CD8-positive, alpha-beta memory T cell (primary cell): ENCODE measurements around the gene RRAS2. TPM values are rescaled to one million over a fixed set of nuclear protein-coding genes. Genes with fewer than 3 reads are reported as not detected.

ENCODE experiments used
- CTCF ChIA-PET: fragments of 350-600 bp; sonication (Branson Sonifier 250); formaldehyde crosslinking; loops from one replicate; lab custom pipeline; 2021; ENCODE audit warnings: antibody characterized with exemption; lab: Charles Lee
- POLR2A ChIA-PET: fragments of 350-600 bp; sonication (Branson Sonifier 250); formaldehyde crosslinking; loops from one replicate; lab custom pipeline; 2021; ENCODE audit warnings: antibody characterized with exemption; lab: Charles Lee
- DNase-seq, 5 donors: peaks; one replicate each; pipeline versions ENCODE4 v3.0.0 to v3.0.0-alpha.2; 2020 to 2022; ENCODE audit warnings: mixed read lengths in 1 of 5
- H3K27ac ChIP-seq: one replicate; pipeline ENCODE4 v1.7.0; 2013; ENCODE audit warnings: low read depth, mild to moderate bottlenecking, low read length, moderate library complexity
- H3K27me3 ChIP-seq: 2 replicates; pipeline ENCODE4 v1.7.0; 2013; ENCODE audit warnings: low read length, mild to moderate bottlenecking; ENCODE audit not compliant: insufficient read depth, poor library complexity, severe bottlenecking
- H3K36me3 ChIP-seq: 2 replicates; pipeline ENCODE4 v1.7.0; 2013; ENCODE audit warnings: mild to moderate bottlenecking, low read length, moderate library complexity; ENCODE audit not compliant: insufficient read depth
- H3K4me1 ChIP-seq: 2 replicates; pipeline ENCODE4 v1.7.0; 2013; ENCODE audit warnings: mild to moderate bottlenecking, low read length, moderate library complexity; ENCODE audit not compliant: insufficient read depth
- H3K4me3 ChIP-seq: 2 replicates; pipeline ENCODE4 v1.7.0; 2013; ENCODE audit warnings: mild to moderate bottlenecking, low read length
- H3K9me3 ChIP-seq: 2 replicates; pipeline ENCODE4 v1.7.0; 2013; ENCODE audit warnings: mild to moderate bottlenecking, low read length
- H3K27ac Mint-ChIP-seq, 8 donors: one replicate each; pipeline ENCODE4 v1.8.0; 2020 to 2021; ENCODE audit warnings: mixed read lengths in 8 of 8, mild to moderate bottlenecking in 6 of 8, inconsistent platforms in 3 of 8, moderate library complexity in 3 of 8
- H3K27me3 Mint-ChIP-seq, 2 donors: one replicate each; pipeline ENCODE4 v1.8.0; 2020 to 2021; ENCODE audit warnings: mixed read lengths in 2 of 2, mild to moderate bottlenecking in 1 of 2, moderate library complexity in 1 of 2
- H3K36me3 Mint-ChIP-seq, 3 donors: one replicate each; pipeline ENCODE4 v1.8.0; 2020 to 2021; ENCODE audit warnings: mixed read lengths in 3 of 3, inconsistent platforms in 1 of 3, mild to moderate bottlenecking in 1 of 3
- H3K4me1 Mint-ChIP-seq, 3 donors: one replicate each; pipeline ENCODE4 v1.8.0; 2020 to 2021; ENCODE audit warnings: mixed read lengths in 3 of 3, inconsistent platforms in 1 of 3, mild to moderate bottlenecking in 1 of 3
- H3K4me3 Mint-ChIP-seq, 7 donors: one replicate each; pipeline ENCODE4 v1.8.0; 2020 to 2021; ENCODE audit warnings: mixed read lengths in 7 of 7, mild to moderate bottlenecking in 6 of 7, moderate library complexity in 4 of 7, inconsistent platforms in 2 of 7
- H3K9me3 Mint-ChIP-seq, 5 donors: one replicate each; pipeline ENCODE4 v1.8.0; 2020 to 2022; ENCODE audit warnings: mixed read lengths in 5 of 5, mild to moderate bottlenecking in 3 of 5, moderate library complexity in 2 of 5, inconsistent platforms in 1 of 5
- polyA plus RNA-seq: library from polyadenylated mRNA; unstranded; fragments of 300-500 nt; fragmentation: Illumina TruSeq; gene quantifications from one replicate; pipeline ENCODE4 v1.2.3, GENCODE V29; 2021
- total RNA-seq, 2 experiments: library from RNA; stranded (reverse); gene quantifications; one replicate each; pipeline ENCODE4 v1.2.3, GENCODE V29; 2021

The RRAS2 gene
- total and polyA plus RNA-seq, 3 experiments from 2014 or later, result 52.6 to 72.6 (median 70.1) TPM

DNA sequence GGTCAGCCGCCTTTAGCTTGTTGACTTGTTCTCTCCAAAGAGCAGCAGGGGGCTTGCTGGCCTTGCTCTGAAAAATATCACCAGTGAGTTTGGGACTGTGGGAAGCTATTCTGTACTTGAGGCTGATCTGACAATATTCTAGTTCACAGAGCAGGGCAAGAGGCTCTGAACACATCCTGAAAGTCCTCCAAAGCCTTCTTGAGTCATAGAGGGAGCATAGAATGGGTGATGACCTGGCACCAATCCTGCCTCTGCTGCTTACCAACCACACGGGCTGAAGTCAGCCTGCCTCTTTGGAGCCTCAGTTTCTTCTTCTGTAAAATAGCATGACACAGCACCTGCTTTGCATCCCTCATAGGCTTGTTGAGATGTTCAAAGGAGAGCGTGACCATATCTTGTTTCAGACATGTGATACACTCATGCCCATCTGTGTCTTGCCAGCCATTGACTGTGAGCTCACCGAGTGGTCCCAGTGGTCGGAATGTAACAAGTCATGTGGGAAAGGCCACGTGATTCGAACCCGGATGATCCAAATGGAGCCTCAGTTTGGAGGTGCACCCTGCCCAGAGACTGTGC is 96.6 kb downstream of the RRAS2 start:
- Mint-ChIP-seq H3K4me1 (no peaks in the 10 kb centered on the region), H3K36me3 (peaks cover 13 to 42% (median 15%) of the 10 kb centered on the region in 3 donors), H3K27me3 (peaks cover 0 to 3% of the 10 kb centered on the region in 2 donors), H3K4me3 (no peak overlapping the region), H3K27ac (peak overlapping the region in 2 of 8 donors; percentile 36 to 54), H3K9me3 (no peaks in the 10 kb centered on the region)
- ChIA-PET CTCF (interaction anchor here (1.5 kb wide), 1 partner anchor 11 kb away, joined by 3 read pairs; no protein-coding TSS in a partner anchor), POLR2A (no interaction called here)
- H3K27me3 ChIP-seq, result no peaks in the 10 kb centered on the region
- H3K36me3 ChIP-seq, result no peaks in the 10 kb centered on the region
- no peak overlapping the region for H3K4me3 ChIP-seq
- no peak overlapping the region for H3K27ac ChIP-seq
- no peaks in the 10 kb centered on the region for H3K9me3 ChIP-seq
- H3K4me1 ChIP-seq, result no peaks in the 10 kb centered on the region
- DNase-seq, result no peak

DNA sequence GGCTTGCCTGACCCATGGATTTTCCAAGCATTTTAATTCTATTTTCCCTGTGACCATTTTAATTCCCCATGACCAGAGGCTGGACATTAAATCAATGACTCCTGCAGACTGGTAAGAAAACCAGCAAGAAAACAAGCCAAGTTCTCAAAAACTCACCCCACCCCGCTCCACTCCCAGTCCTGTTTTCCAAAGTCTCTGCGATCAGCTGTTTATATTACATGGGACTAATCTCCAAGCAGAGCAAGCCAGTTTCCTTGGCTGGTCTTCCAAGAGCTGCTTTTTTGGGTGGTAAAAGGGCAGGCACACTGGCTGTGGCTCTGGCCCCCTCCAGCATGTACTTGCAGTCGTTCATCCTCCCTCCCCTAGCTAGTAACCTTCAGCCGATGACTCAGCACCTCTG is 97.9 kb downstream of the RRAS2 start:
- Mint-ChIP-seq H3K4me1 (no peaks in the 10 kb centered on the region), H3K27ac (peak overlapping the region in 1 of 8 donors; percentile 15), H3K36me3 (peaks cover 7 to 38% (median 15%) of the 10 kb centered on the region in 3 donors), H3K4me3 (no peak overlapping the region), H3K27me3 (peaks cover 0 to 3% of the 10 kb centered on the region in 2 donors), H3K9me3 (no peaks in the 10 kb centered on the region)
- H3K4me1 ChIP-seq, result no peaks in the 10 kb centered on the region
- ChIA-PET POLR2A (no interaction called here), CTCF (no interaction called here)
- no peak overlapping the region for H3K4me3 ChIP-seq
- no peaks in the 10 kb centered on the region for H3K9me3 ChIP-seq
- DNase-seq, result no peak
- H3K27me3 ChIP-seq, result no peaks in the 10 kb centered on the region
- no peaks in the 10 kb centered on the region for H3K36me3 ChIP-seq
- H3K27ac ChIP-seq, result no peak overlapping the region

DNA sequence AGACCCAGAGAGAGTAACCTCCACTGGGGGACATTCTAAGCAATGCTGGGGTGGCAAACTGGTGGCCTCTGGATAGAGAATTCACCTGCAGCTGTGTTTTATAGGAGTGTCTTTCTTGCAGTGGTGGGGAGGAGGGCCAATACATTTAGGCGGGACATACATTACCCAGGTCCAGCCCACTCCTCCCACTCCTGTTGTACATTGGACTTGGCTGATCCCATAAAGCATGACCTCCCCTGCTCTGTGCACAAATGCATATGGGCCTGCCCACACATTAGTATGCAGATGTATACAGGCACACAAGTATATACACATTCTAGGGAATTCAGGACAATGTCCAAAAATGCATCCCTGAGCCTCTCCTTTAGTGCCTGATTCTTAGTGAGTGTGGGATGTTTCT is 99.1 kb downstream of the RRAS2 start:
- no peak overlapping the region for H3K4me3 ChIP-seq
- Mint-ChIP-seq H3K9me3 (no peaks in the 10 kb centered on the region), H3K36me3 (peaks cover 4 to 33% (median 8%) of the 10 kb centered on the region in 3 donors), H3K4me3 (no peak overlapping the region), H3K27me3 (peaks cover 0 to 6% of the 10 kb centered on the region in 2 donors), H3K27ac (peak overlapping the region in 1 of 8 donors; percentile 69), H3K4me1 (no peaks in the 10 kb centered on the region)
- H3K4me1 ChIP-seq, result no peaks in the 10 kb centered on the region
- H3K27me3 ChIP-seq, result no peaks in the 10 kb centered on the region
- no peaks in the 10 kb centered on the region for H3K9me3 ChIP-seq
- POLR2A ChIA-PET, result no interaction called here
- H3K36me3 ChIP-seq, result no peaks in the 10 kb centered on the region
- no peak overlapping the region for H3K27ac ChIP-seq
- no peak for DNase-seq
- CTCF ChIA-PET, result no interaction called here

DNA sequence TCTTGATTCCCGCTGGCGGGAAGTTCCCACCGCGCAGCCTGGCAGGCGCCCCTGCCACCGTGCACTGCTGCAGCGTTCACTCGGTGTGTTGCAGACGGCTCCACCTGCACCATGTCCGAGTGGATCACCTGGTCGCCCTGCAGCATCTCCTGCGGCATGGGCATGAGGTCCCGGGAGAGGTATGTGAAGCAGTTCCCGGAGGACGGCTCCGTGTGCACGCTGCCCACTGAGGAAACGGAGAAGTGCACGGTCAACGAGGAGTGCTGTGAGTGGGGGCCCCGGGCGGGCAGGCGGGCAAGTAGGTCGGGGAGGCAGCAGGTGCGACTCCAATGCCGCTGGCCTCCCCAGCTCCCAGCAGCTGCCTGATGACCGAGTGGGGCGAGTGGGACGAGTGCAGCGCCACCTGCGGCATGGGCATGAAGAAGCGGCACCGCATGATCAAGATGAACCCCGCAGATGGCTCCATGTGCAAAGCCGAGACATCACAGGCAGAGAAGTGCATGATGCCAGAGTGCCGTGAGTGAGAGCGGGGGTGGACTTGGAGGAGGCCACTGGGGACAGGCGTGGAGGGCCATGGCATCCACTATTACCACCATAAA is 99.7 kb downstream of the RRAS2 start:
- no peak overlapping the region for H3K4me3 Mint-ChIP-seq
- DNase-seq, result no peak
- no peaks in the 10 kb centered on the region for H3K4me1 Mint-ChIP-seq
- Histone ChIP-seq H3K27me3 (no peaks in the 10 kb centered on the region), H3K36me3 (no peaks in the 10 kb centered on the region), H3K9me3 (no peaks in the 10 kb centered on the region), H3K4me1 (no peaks in the 10 kb centered on the region), H3K4me3 (no peak overlapping the region), H3K27ac (no peak overlapping the region)
- H3K27me3 Mint-ChIP-seq, result peaks cover 0 to 6% of the 10 kb centered on the region in 2 donors
- POLR2A ChIA-PET, result no interaction called here
- peaks cover 1 to 33% (median 3%) of the 10 kb centered on the region in 3 donors for H3K36me3 Mint-ChIP-seq
- CTCF ChIA-PET, result interaction anchor here (0.7 to 1.0 kb wide), 2 partner anchors 9 to 11 kb away, joined by 3 read pairs; no protein-coding TSS in a partner anchor
- no peaks in the 10 kb centered on the region for H3K9me3 Mint-ChIP-seq
- no peak overlapping the region for H3K27ac Mint-ChIP-seq

DNA sequence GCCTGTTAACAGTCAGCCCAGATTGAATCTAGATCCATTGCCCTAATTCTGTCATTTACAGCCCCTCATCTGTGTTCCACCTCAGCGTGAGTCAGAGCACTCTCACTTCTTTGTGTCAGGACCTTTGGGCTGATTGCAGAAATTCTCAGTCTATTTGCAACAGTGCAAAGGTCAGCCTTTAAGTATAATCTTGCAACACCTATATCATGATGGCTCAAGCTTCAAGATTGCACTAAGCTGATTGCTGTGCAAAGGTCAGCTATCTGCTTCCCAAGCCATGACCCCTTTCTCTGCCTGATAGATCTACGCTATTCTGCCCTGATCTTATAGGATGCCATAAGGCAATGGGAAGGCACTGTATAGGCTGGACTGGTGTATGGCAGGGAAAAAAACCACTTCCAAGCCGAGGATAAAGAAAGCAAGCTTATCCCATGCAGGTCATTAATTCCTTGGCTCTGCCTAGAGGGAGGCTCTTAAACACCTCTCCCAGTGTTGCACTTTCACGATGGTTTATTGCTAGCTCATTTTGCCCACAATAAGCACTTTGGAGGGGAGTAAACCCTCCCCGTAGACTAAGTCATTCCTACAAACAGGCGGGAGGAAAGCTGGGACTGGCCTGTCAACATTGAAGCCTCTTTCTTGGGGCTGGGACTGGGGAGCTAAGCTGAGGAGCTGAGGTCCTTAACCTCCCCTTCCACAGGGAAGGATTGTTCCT is 100.6 kb downstream of the RRAS2 start:
- H3K4me1 Mint-ChIP-seq, result no peaks in the 10 kb centered on the region
- Histone ChIP-seq H3K36me3 (no peaks in the 10 kb centered on the region), H3K4me3 (no peak overlapping the region), H3K4me1 (no peaks in the 10 kb centered on the region), H3K27me3 (no peaks in the 10 kb centered on the region), H3K9me3 (no peaks in the 10 kb centered on the region), H3K27ac (no peak overlapping the region)
- DNase-seq, result no peak
- CTCF ChIA-PET, result interaction anchor here (0.7 to 1.0 kb wide), 2 partner anchors 9 to 10 kb away, joined by 3 read pairs; no protein-coding TSS in a partner anchor
- POLR2A ChIA-PET, result no interaction called here
- H3K9me3 Mint-ChIP-seq, result no peaks in the 10 kb centered on the region
- no peak overlapping the region for H3K4me3 Mint-ChIP-seq
- peaks cover 4 to 6% of the 10 kb centered on the region in 2 donors for H3K27me3 Mint-ChIP-seq
- H3K27ac Mint-ChIP-seq, result peak overlapping the region in 1 of 8 donors; percentile 36
- H3K36me3 Mint-ChIP-seq, result peaks cover 1 to 30% (median 2%) of the 10 kb centered on the region in 3 donors

DNA sequence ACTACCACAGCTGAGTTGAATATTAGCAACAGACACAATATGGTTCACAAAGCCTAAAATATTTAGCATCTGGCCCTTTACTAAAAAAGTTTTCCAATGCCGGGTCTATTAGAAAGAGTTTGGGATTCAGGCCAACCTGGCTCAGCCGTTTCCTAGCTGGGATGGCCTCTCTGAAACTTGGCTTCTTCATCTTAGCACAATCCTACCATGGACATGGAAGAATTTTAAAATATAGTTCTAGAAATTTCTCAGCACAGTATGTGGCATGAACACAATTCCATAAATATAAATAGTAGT is 103.8 kb downstream of the RRAS2 start:
- H3K9me3 Mint-ChIP-seq, result no peaks in the 10 kb centered on the region
- H3K4me3 Mint-ChIP-seq, result no peak overlapping the region

DNA sequence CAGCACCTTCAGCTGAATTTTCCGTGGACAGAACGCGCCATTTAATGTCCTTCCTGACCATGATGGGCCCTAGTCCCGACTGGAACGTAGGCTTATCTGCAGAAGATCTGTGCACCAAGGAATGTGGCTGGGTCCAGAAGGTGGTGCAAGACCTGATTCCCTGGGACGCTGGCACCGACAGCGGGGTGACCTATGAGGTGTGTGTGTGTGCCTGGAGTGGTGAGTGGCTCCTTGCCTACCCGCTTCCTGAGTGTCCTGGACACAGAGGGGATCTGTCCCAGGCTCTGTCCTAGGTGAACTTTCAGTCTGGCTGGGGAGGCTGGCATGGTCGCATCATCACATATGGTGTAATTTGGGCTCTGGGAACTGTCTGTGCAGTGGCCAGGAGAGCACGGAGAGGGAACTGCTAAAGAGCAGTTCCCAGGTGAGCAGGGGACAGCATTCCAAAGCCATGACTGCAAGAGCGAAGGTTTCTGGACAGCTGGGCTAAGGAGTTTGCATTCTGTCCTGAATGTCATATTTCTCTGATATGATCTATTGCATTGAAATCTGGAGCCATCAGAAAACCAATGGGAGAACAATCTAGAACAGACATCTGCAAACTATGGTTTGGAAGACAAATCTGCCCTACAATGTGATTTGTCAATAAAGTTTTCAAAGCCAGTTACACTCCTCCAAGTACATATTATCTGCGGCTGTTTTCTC is 104.3 kb downstream of the RRAS2 start:
- no peaks in the 10 kb centered on the region for H3K9me3 ChIP-seq
- Mint-ChIP-seq H3K4me3 (no peak overlapping the region), H3K9me3 (no peaks in the 10 kb centered on the region), H3K27ac (peak overlapping the region in 2 of 8 donors; percentile 29 to 75), H3K27me3 (peaks cover 6% of the 10 kb centered on the region in 2 donors), H3K36me3 (peaks cover 0 to 13% (median 1%) of the 10 kb centered on the region in 3 donors), H3K4me1 (peaks cover 0 to under 1% (median 0%) of the 10 kb centered on the region in 3 donors)
- no peak overlapping the region for H3K27ac ChIP-seq
- no peaks in the 10 kb centered on the region for H3K4me1 ChIP-seq
- ChIA-PET POLR2A (no interaction called here), CTCF (interaction anchor here (0.6 to 5.1 kb wide), 2 partner anchors 390 to 483 kb away, joined by 3 to 57 read pairs; no protein-coding TSS in a partner anchor)
- no peaks in the 10 kb centered on the region for H3K27me3 ChIP-seq
- DNase-seq, result no peak
- no peak overlapping the region for H3K4me3 ChIP-seq
- no peaks in the 10 kb centered on the region for H3K36me3 ChIP-seq

More for the DNA sequence above, 103.8 kb downstream of the RRAS2 start:
- no peaks in the 10 kb centered on the region for H3K9me3 ChIP-seq
- ChIA-PET POLR2A (no interaction called here), CTCF (no interaction called here)
- no peak overlapping the region for H3K27ac ChIP-seq
- no peaks in the 10 kb centered on the region for H3K27me3 ChIP-seq
- H3K4me1 ChIP-seq, result no peaks in the 10 kb centered on the region
- H3K4me3 ChIP-seq, result no peak overlapping the region
- DNase-seq, result no peak
- H3K4me1 Mint-ChIP-seq, result no peaks in the 10 kb centered on the region
- peak overlapping the region in 1 of 8 donors; percentile 48 for H3K27ac Mint-ChIP-seq
- H3K27me3 Mint-ChIP-seq, result peaks cover 6% of the 10 kb centered on the region in 2 donors
- no peaks in the 10 kb centered on the region for H3K36me3 ChIP-seq
- peaks cover 0 to 15% (median 1%) of the 10 kb centered on the region in 3 donors for H3K36me3 Mint-ChIP-seq
